SJCRH30 (cell line): ENCODE results near the gene GBF1. TPM values are rescaled to one million over a fixed set of nuclear protein-coding genes. Genes with fewer than 3 reads are reported as not detected.

Experiments used
- DNase-seq, 2 experiments: peaks; one replicate each; pipeline ENCODE4 v3.0.0-alpha.2; 2015 to 2020
- H3K27ac ChIP-seq: fragments of 250-450 bp; sonication (Bioruptor Pico); 2 replicates; pipeline ENCODE4 v1.5.1; 2020; ENCODE audit warnings: mild to moderate bottlenecking, moderate library complexity
- H3K27me3 ChIP-seq: fragments of 250-450 bp; sonication (Bioruptor Pico); 2 replicates; pipeline ENCODE4 v1.5.1; 2020; ENCODE audit warnings: mild to moderate bottlenecking, moderate library complexity
- H3K36me3 ChIP-seq: fragments of 250-450 bp; sonication (Bioruptor Pico); 2 replicates; pipeline ENCODE4 v1.5.1; 2020; ENCODE audit warnings: mild to moderate bottlenecking, moderate library complexity
- H3K4me1 ChIP-seq: fragments of 250-450 bp; sonication (Bioruptor Pico); 2 replicates; pipeline ENCODE4 v1.5.1; 2020; ENCODE audit warnings: mild to moderate bottlenecking, moderate library complexity
- H3K4me3 ChIP-seq: fragments of 250-450 bp; sonication (Bioruptor Pico); 2 replicates; pipeline ENCODE4 v1.5.1; 2020; ENCODE audit warnings: mild to moderate bottlenecking, moderate library complexity
- H3K9me3 ChIP-seq: fragments of 250-450 bp; sonication (Bioruptor Pico); replicated peaks from 2 replicates; pipeline ENCODE4 v1.5.1; 2020; ENCODE audit warnings: mild to moderate bottlenecking, moderate library complexity
- total RNA-seq: library from RNA; depleted of rRNA; stranded (reverse); fragments of >200 nt; shearing (Covaris generic); gene quantifications from 2 replicates; pipeline ENCODE4 v1.2.3, GENCODE V29; 2014

GBF1 gene
- total RNA-seq, 1 experiment from 2014 or later: 131 TPM

- Histone ChIP-seq H3K4me3 (no peak overlapping the region), H3K27me3 (no peaks in the 10 kb centered on the region), H3K4me1 (peaks cover 69% of the 10 kb centered on the region), H3K36me3 (peaks cover 50% of the 10 kb centered on the region), H3K9me3 (no peaks in the 10 kb centered on the region), H3K27ac (peak overlapping the region; percentile 99)
- DNase-seq: peak; percentile 78 to 95
These were observed 23.1 kb downstream of the GBF1 start for GRCh38 chr10:102268375-102268888.

- Histone ChIP-seq H3K36me3 (peaks cover 51% of the 10 kb centered on the region), H3K27ac (peak overlapping the region; percentile 99), H3K27me3 (no peaks in the 10 kb centered on the region), H3K4me1 (peaks cover 68% of the 10 kb centered on the region), H3K9me3 (no peaks in the 10 kb centered on the region), H3K4me3 (no peak overlapping the region)
- peak; percentile 95 to 100 for DNase-seq
These were observed 23.7 kb downstream of the GBF1 start for GRCh38 chr10:102269017-102269416.

GRCh38 chr10:102274062-102274461 lies 28.7 kb downstream of the GBF1 start:
- peaks cover 49% of the 10 kb centered on the region for H3K36me3 ChIP-seq
- no peak overlapping the region for H3K27ac ChIP-seq
- no peaks in the 10 kb centered on the region for H3K27me3 ChIP-seq
- H3K4me1 ChIP-seq: peaks cover 34% of the 10 kb centered on the region
- peak in 1 of 2 experiments; percentile 42 for DNase-seq
- no peak overlapping the region for H3K4me3 ChIP-seq
- H3K9me3 ChIP-seq: no peaks in the 10 kb centered on the region

GRCh38 chr10:102275343-102275742 lies 30.0 kb downstream of the GBF1 start:
- Histone ChIP-seq H3K27me3 (no peaks in the 10 kb centered on the region), H3K4me1 (peaks cover 34% of the 10 kb centered on the region), H3K4me3 (no peak overlapping the region), H3K9me3 (no peaks in the 10 kb centered on the region), H3K27ac (no peak overlapping the region), H3K36me3 (peaks cover 47% of the 10 kb centered on the region)
- no peak for DNase-seq

- DNase-seq: no peak
- Histone ChIP-seq H3K27ac (peak overlapping the region; percentile 99), H3K36me3 (peaks cover 40% of the 10 kb centered on the region), H3K4me3 (no peak overlapping the region), H3K4me1 (peaks cover 41% of the 10 kb centered on the region), H3K9me3 (no peaks in the 10 kb centered on the region), H3K27me3 (no peaks in the 10 kb centered on the region)
These were observed 33.8 kb downstream of the GBF1 start for GRCh38 chr10:102279104-102279503.

GRCh38 chr10:102280397-102281101 lies 35.2 kb downstream of the GBF1 start:
- no peaks in the 10 kb centered on the region for H3K9me3 ChIP-seq
- peak overlapping the region; percentile 37 for H3K4me3 ChIP-seq
- H3K27ac ChIP-seq: peak overlapping the region; percentile 99
- H3K36me3 ChIP-seq: peaks cover 52% of the 10 kb centered on the region
- DNase-seq: peak; percentile 100
- peaks cover 41% of the 10 kb centered on the region for H3K4me1 ChIP-seq
- no peaks in the 10 kb centered on the region for H3K27me3 ChIP-seq

GRCh38 chr10:102281102-102281487 lies 35.8 kb downstream of the GBF1 start:
- peaks cover 54% of the 10 kb centered on the region for H3K36me3 ChIP-seq
- H3K4me1 ChIP-seq: peaks cover 46% of the 10 kb centered on the region
- H3K27ac ChIP-seq: peak overlapping the region; percentile 99
- H3K9me3 ChIP-seq: no peaks in the 10 kb centered on the region
- peak; percentile 83 to 94 for DNase-seq
- H3K4me3 ChIP-seq: peak overlapping the region; percentile 37
- H3K27me3 ChIP-seq: no peaks in the 10 kb centered on the region

- no peaks in the 10 kb centered on the region for H3K27me3 ChIP-seq
- peaks cover 46% of the 10 kb centered on the region for H3K36me3 ChIP-seq
- H3K27ac ChIP-seq: no peak overlapping the region
- DNase-seq: no peak
- H3K4me3 ChIP-seq: no peak overlapping the region
- H3K4me1 ChIP-seq: peaks cover 62% of the 10 kb centered on the region
- H3K9me3 ChIP-seq: no peaks in the 10 kb centered on the region
These were observed 38.2 kb downstream of the GBF1 start for GRCh38 chr10:102283488-102283887.

GRCh38 chr10:102283890-102284289 lies 38.6 kb downstream of the GBF1 start:
- no peak overlapping the region for H3K4me3 ChIP-seq
- H3K4me1 ChIP-seq: peaks cover 58% of the 10 kb centered on the region
- peaks cover 45% of the 10 kb centered on the region for H3K36me3 ChIP-seq
- DNase-seq: no peak
- H3K9me3 ChIP-seq: no peaks in the 10 kb centered on the region
- no peaks in the 10 kb centered on the region for H3K27me3 ChIP-seq
- no peak overlapping the region for H3K27ac ChIP-seq

GRCh38 chr10:102284531-102284930 lies 39.2 kb downstream of the GBF1 start:
- H3K27me3 ChIP-seq: no peaks in the 10 kb centered on the region
- no peak overlapping the region for H3K4me3 ChIP-seq
- H3K27ac ChIP-seq: no peak overlapping the region
- H3K4me1 ChIP-seq: peaks cover 56% of the 10 kb centered on the region
- no peak for DNase-seq
- no peaks in the 10 kb centered on the region for H3K9me3 ChIP-seq
- H3K36me3 ChIP-seq: peaks cover 48% of the 10 kb centered on the region

- peaks cover 54% of the 10 kb centered on the region for H3K36me3 ChIP-seq
- H3K4me3 ChIP-seq: no peak overlapping the region
- no peaks in the 10 kb centered on the region for H3K9me3 ChIP-seq
- no peak for DNase-seq
- no peak overlapping the region for H3K27ac ChIP-seq
- H3K4me1 ChIP-seq: peaks cover 50% of the 10 kb centered on the region
- no peaks in the 10 kb centered on the region for H3K27me3 ChIP-seq
These were observed 39.8 kb downstream of the GBF1 start for GRCh38 chr10:102285133-102285532.

GRCh38 chr10:102286216-102286615 lies 40.9 kb downstream of the GBF1 start:
- peaks cover 57% of the 10 kb centered on the region for H3K36me3 ChIP-seq
- no peak overlapping the region; the same call in 1 of the 2 replicates for H3K27ac ChIP-seq
- DNase-seq: peak; percentile 27 to 59
- peaks cover 42% of the 10 kb centered on the region for H3K4me1 ChIP-seq
- no peak overlapping the region for H3K4me3 ChIP-seq
- no peaks in the 10 kb centered on the region for H3K27me3 ChIP-seq
- no peaks in the 10 kb centered on the region for H3K9me3 ChIP-seq

- Histone ChIP-seq H3K4me3 (no peak overlapping the region), H3K4me1 (peaks cover 33% of the 10 kb centered on the region), H3K36me3 (peaks cover 52% of the 10 kb centered on the region), H3K27ac (no peak overlapping the region), H3K27me3 (no peaks in the 10 kb centered on the region), H3K9me3 (no peaks in the 10 kb centered on the region)
- peak in 1 of 2 experiments; percentile 50 for DNase-seq
These were observed 42.2 kb downstream of the GBF1 start for GRCh38 chr10:102287538-102287937.

- DNase-seq: peak; percentile 59 to 88
- H3K27ac ChIP-seq: no peak overlapping the region
- peaks cover 47% of the 10 kb centered on the region for H3K36me3 ChIP-seq
These were observed 42.7 kb downstream of the GBF1 start for GRCh38 chr10:102287991-102288390.

GRCh38 chr10:102289356-102289755 lies 44.0 kb downstream of the GBF1 start:
- H3K27me3 ChIP-seq: no peaks in the 10 kb centered on the region
- peaks cover 31% of the 10 kb centered on the region for H3K4me1 ChIP-seq
- H3K36me3 ChIP-seq: peaks cover 35% of the 10 kb centered on the region
- no peak for DNase-seq
- no peak overlapping the region for H3K4me3 ChIP-seq
- H3K9me3 ChIP-seq: no peaks in the 10 kb centered on the region
- no peak overlapping the region for H3K27ac ChIP-seq

More at GRCh38 chr10:102287991-102288390, 42.7 kb downstream of the GBF1 start:
- Histone ChIP-seq H3K9me3 (no peaks in the 10 kb centered on the region), H3K4me3 (no peak overlapping the region), H3K27me3 (no peaks in the 10 kb centered on the region), H3K4me1 (peaks cover 31% of the 10 kb centered on the region)

- Histone ChIP-seq H3K27ac (no peak overlapping the region), H3K36me3 (peaks cover 30% of the 10 kb centered on the region), H3K4me1 (peaks cover 34% of the 10 kb centered on the region), H3K27me3 (no peaks in the 10 kb centered on the region), H3K4me3 (no peak overlapping the region), H3K9me3 (no peaks in the 10 kb centered on the region)
- DNase-seq: no peak
These were observed 44.5 kb downstream of the GBF1 start for GRCh38 chr10:102289840-102290239.
